H1 (cell line): Measurements from ENCODE around the gene SULT2B1. TPM values are rescaled to one million over a fixed set of nuclear protein-coding genes. Genes with fewer than 3 reads are reported as not detected.

Experiments
- EP300 ChIP-seq, 2 experiments: IDR thresholded peaks; 1 replicate in 1 of 2; 2 replicates in 1 of 2; pipeline ENCODE4 v1.6.1; 2011 to 2012; ENCODE audit warnings: low read depth in 2 of 2, low read length in 2 of 2, mild to moderate bottlenecking in 2 of 2, borderline replicate concordance in 1 of 2, inconsistent platforms in 1 of 2, moderate library complexity in 1 of 2
- GABPA ChIP-seq: IDR thresholded peaks from 2 replicates; pipeline ENCODE4 v1.6.1; 2011; ENCODE audit warnings: mild to moderate bottlenecking, low read length, moderate library complexity, borderline replicate concordance; ENCODE audit not compliant: insufficient read depth
- MAFK ChIP-seq: IDR thresholded peaks from 2 replicates; pipeline ENCODE4 v1.6.1; 2012; ENCODE audit warnings: low read depth, mild to moderate bottlenecking, improper control_type of control experiment, low read length
- SUZ12 ChIP-seq: fragments of 200-600 bp; sonication (generic); IDR thresholded peaks from 2 replicates; pipeline ENCODE4 v1.6.1; 2012; ENCODE audit warnings: mild to moderate bottlenecking, inconsistent platforms, low read length, moderate library complexity, mixed read lengths
- TAF1 ChIP-seq: IDR thresholded peaks from 2 replicates; pipeline ENCODE4 v1.6.1; 2011; ENCODE audit warnings: mild to moderate bottlenecking, low read depth, low read length
- TEAD4 ChIP-seq: IDR thresholded peaks from 2 replicates; pipeline ENCODE4 v1.6.1; 2012; ENCODE audit warnings: low read depth, low read length, inconsistent platforms, mixed read lengths
- polyA plus RNA-seq, 7 experiments: library from polyadenylated mRNA; depleted of rRNA in 3 of 7; stranded (reverse) in 5 of 7; unstranded in 2 of 7; fragments of >200 nt in 5 of 7; fragments of 200-250 nt in 2 of 7; gene quantifications; 1 replicate in 5 of 7; 2 replicates in 1 of 7; 4 replicates in 1 of 7; pipeline versions ENCODE4 v1.2.1 to v1.2.3, GENCODE V29; 2011 to 2013; ENCODE audit warnings: missing spikeins in 2 of 7, mixed read lengths in 2 of 7
- total RNA-seq: library from RNA; stranded (reverse); fragmentation: NEBNext Ultra II Directional; extraction: Animal tissue kit (Norgen Biotek cat#: 25700); gene quantifications from 2 replicates; pipeline ENCODE4 v1.2.1, GENCODE V29; 2021

SULT2B1 gene
- total and polyA plus RNA-seq, 2 of the 8 experiments (the other 6 are each of a cell fraction or from before 2014, with no cell fraction given) = 1.5 to 2.6 TPM

GRCh38 chr19:48629297-48629598 lies 77.3 kb downstream of the SULT2B1 start (continued):
- TF ChIP-seq EP300 (IDR thresholded peaks at IDR 0.05; ENCODE audit: borderline replicate concordance in 1 of 2, low read depth in 2 of 2, low read length in 2 of 2) = no peak
- no peak for TF ChIP-seq GABPA
- TF ChIP-seq TAF1 = no peak
- no peak for TF ChIP-seq MAFK
- no peak for TF ChIP-seq SUZ12
- TF ChIP-seq TEAD4 = no peak
- TF ChIP-seq, all 59 proteins: peak for 0
